GM12891 (cell line): ENCODE results near the gene SMARCA5.

Experiments
- PAX5 ChIP-seq: IDR thresholded peaks from 2 replicates; pipeline ENCODE4 v1.6.1; 2011; ENCODE audit warnings: low read length, moderate library complexity, mild to moderate bottlenecking; ENCODE audit not compliant: insufficient read depth, severe bottlenecking
- POLR2A ChIP-seq: IDR thresholded peaks from 2 replicates; pipeline ENCODE4 v1.6.1; 2011; ENCODE audit warnings: low read depth, low read length, control low read depth
- POLR2AphosphoS5 ChIP-seq: IDR thresholded peaks from 2 replicates; pipeline ENCODE4 v1.6.1; 2011; ENCODE audit warnings: low read depth, low read length, control low read depth
- POU2F2 ChIP-seq: IDR thresholded peaks from 2 replicates; pipeline ENCODE4 v1.6.1; 2011; ENCODE audit warnings: low read depth, mild to moderate bottlenecking, control low read depth, low read length, moderate library complexity
- SPI1 ChIP-seq: IDR thresholded peaks from 2 replicates; pipeline ENCODE4 v1.6.1; 2011; ENCODE audit warnings: low read depth, low read length, control low read depth
- TAF1 ChIP-seq: IDR thresholded peaks from 2 replicates; pipeline ENCODE4 v1.6.1; 2011; ENCODE audit warnings: low read depth, low read length, control low read depth

- no peak for TF ChIP-seq POLR2A
- no peak for TF ChIP-seq TAF1
- no peak for TF ChIP-seq POLR2AphosphoS5
- TF ChIP-seq SPI1: no peak
- TF ChIP-seq PAX5: no peak
- TF ChIP-seq POU2F2: peak; percentile 6; the same call in 1 of the 2 replicates
Observed at GRCh38 chr4:143559757-143560147, 46.2 kb downstream of the SMARCA5 start.
